Ishikawa (cell line): ENCODE measurements around the gene TTLL3.

Experiments
- CEBPB ChIP-seq: IDR thresholded peaks from 2 replicates; pipeline ENCODE4 v1.6.1; 2012
- CREB1 ChIP-seq: IDR thresholded peaks from 2 replicates; pipeline ENCODE4 v1.6.1; 2012; ENCODE audit warnings: low read depth
- EGR1 ChIP-seq: IDR thresholded peaks from 2 replicates; pipeline ENCODE4 v1.6.1; 2012
- EP300 ChIP-seq: IDR thresholded peaks from 2 replicates; pipeline ENCODE4 v1.6.1; 2012; ENCODE audit warnings: borderline replicate concordance
- FOXM1 ChIP-seq: IDR thresholded peaks from 2 replicates; pipeline ENCODE4 v1.6.1; 2012; ENCODE audit warnings: low read depth, borderline replicate concordance
- MAX ChIP-seq: IDR thresholded peaks from 2 replicates; pipeline ENCODE4 v1.6.1; 2012
- NFIC ChIP-seq: IDR thresholded peaks from 2 replicates; pipeline ENCODE4 v1.6.1; 2012
- RAD21 ChIP-seq: IDR thresholded peaks from 2 replicates; pipeline ENCODE4 v1.6.1; 2012; ENCODE audit warnings: low read depth
- REST ChIP-seq: IDR thresholded peaks from 2 replicates; pipeline ENCODE4 v1.6.1; 2012; ENCODE audit warnings: low read depth, mild to moderate bottlenecking
- TAF1 ChIP-seq: IDR thresholded peaks from 2 replicates; pipeline ENCODE4 v1.6.1; 2012; ENCODE audit warnings: low read depth, mild to moderate bottlenecking
- TCF12 ChIP-seq: IDR thresholded peaks from 2 replicates; pipeline ENCODE4 v1.6.1; 2012; ENCODE audit warnings: low read depth
- TEAD4 ChIP-seq: IDR thresholded peaks from 2 replicates; pipeline ENCODE4 v1.6.1; 2012
- USF1 ChIP-seq: IDR thresholded peaks from 2 replicates; pipeline ENCODE4 v1.6.1; 2012
- YY1 ChIP-seq: IDR thresholded peaks from 2 replicates; pipeline ENCODE4 v1.6.1; 2012; ENCODE audit warnings: low read depth
- ZBTB7A ChIP-seq: IDR thresholded peaks from 2 replicates; pipeline ENCODE4 v1.6.1; 2012; ENCODE audit warnings: low read depth

TTLL3 gene

GRCh38 chr3:9769426-9770275 is 40.4 kb upstream of the TTLL3 start, which contains the start of gene CAMK1:
TSS of gene CAMK1 (minus strand) at chr3:9769947. CDS start at chr3:9767749, 2,198 bp downstream.
- TF ChIP-seq CEBPB (no peak), EGR1 (no peak), YY1 (no peak), CREB1 (no peak), USF1 (no peak), ZBTB7A (peak; percentile 30; the same call in 1 of the 2 replicates), NFIC (no peak), REST (no peak), EP300 (no peak), MAX (peak; percentile 62)

- peak; percentile 81 for TF ChIP-seq USF1
- TF ChIP-seq FOXM1, result no peak
- no peak for TF ChIP-seq CEBPB
These were observed 39.7 kb upstream of the TTLL3 start for GRCh38 chr3:9770276-9770812.

- TF ChIP-seq YY1 (no peak), REST (no peak), ZBTB7A (no peak), CREB1 (no peak), EP300 (no peak), RAD21 (no peak), FOXM1 (no peak), MAX (no peak), CEBPB (no peak), TAF1 (no peak), TCF12 (no peak), EGR1 (no peak), NFIC (no peak), USF1 (no peak), TEAD4 (no peak)
These were observed 33.0 kb upstream of the TTLL3 start for GRCh38 chr3:9776896-9777693.

- TF ChIP-seq EP300, result no peak
- no peak for TF ChIP-seq RAD21
- no peak for TF ChIP-seq USF1
- no peak for TF ChIP-seq CREB1
- no peak for TF ChIP-seq CEBPB
- no peak for TF ChIP-seq TAF1
- no peak for TF ChIP-seq MAX
- no peak for TF ChIP-seq NFIC
- no peak for TF ChIP-seq YY1
- no peak for TF ChIP-seq TCF12
- no peak for TF ChIP-seq TEAD4
- no peak for TF ChIP-seq ZBTB7A
- TF ChIP-seq REST, result no peak
- TF ChIP-seq EGR1, result no peak
- TF ChIP-seq FOXM1, result no peak
These were observed 32.4 kb upstream of the TTLL3 start for GRCh38 chr3:9777694-9778021.
